NCI-H2196 (cell line): ENCODE measurements around the gene MCAM.
A peak's percentile ranks its signal among the peaks of the same experiment; 100 is the strongest.

ENCODE experiments used
- DNase-seq: peaks from one replicate; lab custom pipeline; 2025; ENCODE audit not compliant: unreplicated experiment; lab: John Stamatoyannopoulos, UW

MCAM gene, protein sequence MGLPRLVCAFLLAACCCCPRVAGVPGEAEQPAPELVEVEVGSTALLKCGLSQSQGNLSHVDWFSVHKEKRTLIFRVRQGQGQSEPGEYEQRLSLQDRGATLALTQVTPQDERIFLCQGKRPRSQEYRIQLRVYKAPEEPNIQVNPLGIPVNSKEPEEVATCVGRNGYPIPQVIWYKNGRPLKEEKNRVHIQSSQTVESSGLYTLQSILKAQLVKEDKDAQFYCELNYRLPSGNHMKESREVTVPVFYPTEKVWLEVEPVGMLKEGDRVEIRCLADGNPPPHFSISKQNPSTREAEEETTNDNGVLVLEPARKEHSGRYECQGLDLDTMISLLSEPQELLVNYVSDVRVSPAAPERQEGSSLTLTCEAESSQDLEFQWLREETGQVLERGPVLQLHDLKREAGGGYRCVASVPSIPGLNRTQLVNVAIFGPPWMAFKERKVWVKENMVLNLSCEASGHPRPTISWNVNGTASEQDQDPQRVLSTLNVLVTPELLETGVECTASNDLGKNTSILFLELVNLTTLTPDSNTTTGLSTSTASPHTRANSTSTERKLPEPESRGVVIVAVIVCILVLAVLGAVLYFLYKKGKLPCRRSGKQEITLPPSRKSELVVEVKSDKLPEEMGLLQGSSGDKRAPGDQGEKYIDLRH

DNA sequence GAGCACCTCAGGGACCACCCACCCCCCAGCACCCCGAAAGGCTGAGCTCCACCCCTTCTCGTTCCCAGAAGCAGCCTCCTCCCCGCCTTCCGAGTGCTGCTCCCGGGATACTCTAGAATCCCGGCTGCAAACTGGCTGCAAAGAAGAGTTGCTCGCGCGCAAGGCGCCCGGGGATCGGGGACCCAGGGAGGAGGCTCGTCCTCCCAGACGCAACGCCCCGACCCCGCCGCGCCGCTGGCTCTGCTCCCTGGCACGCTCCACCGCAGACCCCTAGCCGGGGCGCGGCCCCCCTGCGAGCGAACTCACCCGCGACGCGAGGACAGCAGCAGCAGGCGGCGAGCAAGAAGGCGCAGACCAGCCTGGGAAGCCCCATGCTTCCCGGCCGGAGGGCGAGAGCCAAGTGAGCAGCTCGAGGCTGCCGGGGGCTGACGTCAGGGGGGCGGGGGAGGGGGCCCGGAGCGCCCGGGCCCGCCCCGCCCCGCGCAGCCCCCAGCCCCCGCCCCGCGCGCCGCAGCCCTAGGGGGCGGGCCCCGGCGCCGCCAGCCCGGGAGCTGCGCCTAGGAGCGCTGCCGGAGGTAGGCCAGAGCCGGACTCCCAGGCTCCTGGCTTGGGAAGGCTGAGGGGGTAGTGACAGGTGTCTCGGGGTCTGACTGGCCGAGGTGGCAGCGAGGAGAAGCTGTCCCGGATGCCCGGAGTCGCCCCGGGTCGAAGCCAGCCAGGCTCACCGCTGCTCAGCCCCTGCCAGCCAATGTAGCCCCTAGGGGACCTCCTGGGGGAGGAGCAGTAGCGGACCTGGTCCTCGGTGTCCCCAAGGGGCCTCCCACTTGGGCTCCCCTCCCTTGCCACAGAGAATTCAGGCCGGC lies at the start of gene MCAM:
Gene MCAM, minus strand, starts transcription at position 402 of the 863 bp plus-strand sequence. Its CDS starts 29 bp downstream, at position 373.
- DNase-seq: peak; percentile 25

DNA sequence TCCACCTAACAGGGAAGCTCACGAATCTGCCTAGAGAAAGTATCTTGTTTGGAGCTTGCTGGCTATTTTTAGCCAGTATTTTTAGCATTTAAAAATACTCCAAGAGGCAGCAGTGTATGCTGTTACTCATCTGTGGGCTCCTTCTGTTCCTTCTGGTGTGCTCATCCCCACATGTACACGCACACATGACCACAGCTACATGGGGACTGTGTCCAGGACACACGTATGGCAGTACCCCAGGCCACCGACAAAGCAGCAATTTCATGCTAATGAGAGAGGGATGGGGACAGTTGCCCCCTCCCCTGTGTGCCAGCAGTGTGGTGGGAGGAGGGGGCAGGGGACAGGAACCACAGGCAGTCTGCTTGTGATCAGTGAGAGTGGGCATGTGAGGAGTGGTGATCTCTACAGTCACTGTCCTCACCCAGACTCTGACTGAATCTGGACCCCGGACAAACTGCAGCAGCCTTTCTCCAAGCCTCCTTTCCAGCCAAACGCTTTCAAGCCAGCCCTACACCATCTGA lies 48.2 kb upstream of the MCAM start:
- no peak for DNase-seq

DNA sequence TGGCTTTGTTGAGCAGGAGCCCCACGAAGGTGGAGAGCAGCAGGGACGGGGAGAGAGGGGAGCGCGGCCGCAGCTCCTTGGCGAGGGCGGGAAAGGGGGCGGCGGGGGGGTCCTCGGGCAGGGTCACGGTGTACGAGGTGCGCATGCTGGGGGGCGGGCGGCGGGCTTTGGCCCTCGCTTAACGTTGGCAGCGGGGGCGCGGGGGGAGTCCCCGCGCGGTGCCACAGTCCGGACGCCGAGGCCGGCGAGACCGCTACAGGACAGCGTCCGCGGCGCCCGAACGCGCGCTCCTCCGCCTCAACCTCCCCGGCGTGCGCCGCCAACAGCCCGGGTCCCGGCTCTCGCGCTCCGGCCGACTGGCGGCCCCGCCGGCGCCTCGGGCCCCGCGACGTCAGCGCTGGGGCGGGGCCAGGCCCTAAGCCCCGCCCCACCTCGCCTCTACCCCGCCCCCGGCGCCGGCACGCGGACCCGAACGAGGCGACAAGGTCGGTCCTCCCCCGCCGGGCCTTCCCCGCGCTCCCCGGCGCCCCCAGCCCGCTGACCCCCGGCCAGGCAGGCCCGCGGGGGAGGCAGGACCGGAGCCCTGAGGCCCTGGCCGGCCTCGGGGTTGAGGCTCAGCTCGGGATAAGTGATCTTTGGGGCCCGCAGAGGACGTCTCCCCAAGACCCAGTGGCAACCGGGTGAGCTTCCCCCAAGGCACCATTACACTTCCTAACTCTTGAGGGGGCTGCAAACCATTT lies 47.1 kb upstream of the MCAM start:
- DNase-seq: peak; percentile 40

DNA sequence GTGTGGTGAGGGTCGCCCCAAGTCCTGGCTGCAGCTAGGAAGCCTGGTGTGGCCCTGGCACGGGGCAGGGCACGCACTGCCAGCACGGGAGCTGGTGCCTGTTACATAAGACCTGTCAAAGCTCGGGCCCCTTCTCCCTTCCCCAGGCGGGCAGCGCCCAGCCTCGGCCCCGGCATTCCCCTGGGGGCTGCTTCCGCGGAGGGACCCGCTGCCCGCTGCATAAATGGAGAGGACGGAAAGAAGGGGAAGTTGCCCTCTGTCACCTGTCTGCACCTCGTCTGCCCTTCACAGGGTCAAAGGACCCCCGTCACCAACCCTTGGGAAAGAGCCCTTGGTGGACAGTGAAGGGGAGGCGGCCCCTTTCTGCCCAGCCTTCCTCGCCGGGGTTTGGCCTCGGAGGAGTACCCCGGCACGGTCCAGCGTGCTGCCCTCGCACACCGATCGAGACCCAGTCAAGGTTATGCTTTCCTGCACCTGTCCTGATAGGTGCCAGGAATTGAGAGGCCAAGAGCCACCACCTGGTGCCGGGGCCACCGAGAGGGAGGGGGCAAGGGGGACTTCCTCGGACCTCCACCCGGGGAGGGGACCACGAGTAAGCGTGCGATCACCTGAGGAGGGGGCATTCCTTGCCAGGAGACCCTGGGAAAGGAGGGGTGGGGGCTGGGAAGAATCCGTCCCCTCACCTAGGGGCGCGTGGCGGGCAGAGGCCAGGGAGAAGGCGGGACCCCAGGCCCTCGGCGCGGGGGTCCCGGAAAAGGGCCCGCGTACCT lies 46.3 kb upstream of the MCAM start:
- no peak for DNase-seq

DNA sequence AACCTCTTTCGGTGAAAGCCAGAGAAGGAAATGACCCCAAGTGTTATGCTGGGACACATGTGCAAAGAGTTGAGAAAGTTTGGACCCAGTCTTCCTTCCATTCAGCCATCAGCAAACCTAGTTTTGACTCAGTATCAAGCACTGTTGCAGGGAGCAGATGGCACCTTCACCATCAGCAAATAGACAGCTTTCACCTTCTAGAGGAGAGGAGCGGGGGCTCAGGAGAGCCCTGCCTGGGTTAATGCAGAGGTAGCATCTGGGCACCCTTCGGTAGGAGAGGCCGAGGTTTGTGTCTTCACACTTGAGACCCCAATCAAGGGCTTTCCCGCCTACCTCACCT lies 45.8 kb upstream of the MCAM start:
- DNase-seq: no peak

DNA sequence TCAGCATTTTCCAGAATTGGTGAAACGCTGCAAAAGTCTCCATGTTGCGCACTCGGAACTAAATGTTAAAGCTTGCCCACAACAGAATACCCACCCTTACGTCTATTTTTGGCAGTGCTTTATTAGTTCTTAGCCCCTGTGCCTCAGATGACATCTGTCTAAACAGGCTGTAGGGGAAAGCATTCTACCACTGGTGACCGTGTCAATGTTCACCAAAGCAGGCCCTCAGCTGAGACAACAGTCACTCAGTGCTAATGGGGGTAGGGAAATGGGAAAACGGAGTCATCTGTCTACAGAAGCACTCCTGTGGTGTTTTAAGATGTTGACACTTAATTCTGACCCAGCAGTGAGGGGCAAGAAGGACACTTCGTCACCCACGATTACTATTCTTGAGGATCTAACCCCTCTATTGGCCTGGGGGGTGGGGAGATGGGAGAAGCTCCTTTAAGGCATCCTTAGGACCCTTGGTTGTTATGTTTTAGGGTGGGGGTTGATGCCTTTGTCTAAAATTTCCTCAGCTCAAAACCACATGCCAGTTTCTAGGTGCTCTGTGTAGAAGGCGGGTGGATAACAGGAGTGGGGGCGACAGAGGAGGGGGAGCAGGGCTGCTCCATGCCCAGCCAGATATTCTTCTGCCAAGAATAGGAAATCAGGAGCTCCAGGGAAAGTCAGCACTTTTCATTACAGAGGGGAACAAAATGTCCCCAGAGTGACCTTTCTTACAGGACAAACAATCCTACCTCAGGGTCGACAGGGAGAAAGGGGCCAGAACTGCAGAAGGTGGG lies 45.2 kb upstream of the MCAM start:
- DNase-seq: no peak

DNA sequence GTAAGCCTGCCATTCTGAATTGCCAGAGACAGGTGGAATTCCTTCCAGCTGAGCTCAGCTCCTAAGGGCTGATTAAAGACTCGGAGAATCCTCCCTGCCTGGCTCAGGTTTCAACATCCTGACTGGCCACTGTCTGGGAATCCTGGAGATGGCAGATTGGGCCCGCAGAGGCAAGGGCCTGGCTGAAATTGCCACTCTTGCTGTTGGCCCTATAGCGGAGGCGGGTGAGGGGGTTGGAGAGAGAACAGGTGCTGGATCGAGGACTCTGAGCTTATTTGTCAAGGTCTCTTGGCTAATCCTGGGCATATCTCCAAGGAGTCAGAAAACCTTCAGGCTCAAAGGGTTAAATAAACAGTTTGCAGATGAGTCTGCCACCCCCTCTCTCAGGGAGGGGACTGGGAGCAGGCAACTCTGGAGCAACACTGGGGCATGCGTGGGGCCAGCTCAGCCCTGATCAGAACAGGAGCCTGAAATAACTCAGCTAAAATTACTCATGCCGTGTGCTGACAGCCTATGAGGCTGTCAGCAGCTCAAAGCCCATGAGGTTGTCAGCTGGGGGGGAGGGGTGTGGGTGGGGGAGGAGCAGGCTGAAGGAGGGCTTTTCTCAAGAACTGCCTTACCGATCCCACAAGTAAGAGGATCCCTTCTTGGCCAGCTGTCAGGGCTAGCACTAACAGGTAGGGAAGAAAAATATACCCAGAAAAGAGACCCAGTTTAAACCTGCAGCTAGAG lies 44.3 kb upstream of the MCAM start:
- peak; percentile 83 for DNase-seq

DNA sequence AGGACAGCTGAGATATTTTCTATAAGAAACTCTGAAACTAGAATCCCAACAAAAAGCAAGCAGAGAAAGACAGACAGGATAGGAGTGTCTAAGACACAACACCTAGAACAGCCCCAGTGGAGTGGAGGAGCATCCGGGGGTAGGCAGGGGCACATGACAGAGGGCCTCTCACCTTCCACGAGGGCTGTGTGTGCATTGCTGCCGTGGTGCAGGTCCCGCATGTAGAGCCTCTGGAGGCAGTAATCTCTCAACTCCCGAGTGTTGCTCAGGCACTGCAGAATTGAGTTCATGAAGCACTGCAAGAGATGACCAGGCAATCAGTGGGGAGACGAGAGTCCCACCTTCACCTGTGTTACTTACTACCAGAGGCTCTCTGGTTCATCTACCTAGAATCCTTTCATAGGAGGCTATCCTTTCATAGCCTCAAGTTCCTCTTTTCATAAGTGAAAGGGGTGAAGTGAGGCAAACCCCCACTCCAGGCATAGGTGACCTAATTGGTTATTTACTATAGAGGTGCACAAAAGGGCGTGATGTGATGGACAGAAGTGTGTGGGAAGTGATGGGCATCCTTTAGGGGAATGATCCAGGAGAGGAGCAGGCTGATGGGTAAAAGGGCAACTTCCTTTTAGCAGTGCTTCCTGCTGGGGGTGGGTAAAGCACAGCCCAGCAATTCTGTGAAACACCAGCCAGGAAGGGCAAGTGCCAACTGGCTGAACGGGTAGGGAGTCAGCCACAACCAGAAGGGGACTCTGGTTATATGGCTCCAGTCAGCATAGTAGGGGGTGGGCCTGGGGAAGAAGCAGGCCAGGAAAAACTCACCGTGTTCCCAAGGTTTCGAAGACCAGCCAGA lies 42.7 kb upstream of the MCAM start:
- DNase-seq: no peak

DNA sequence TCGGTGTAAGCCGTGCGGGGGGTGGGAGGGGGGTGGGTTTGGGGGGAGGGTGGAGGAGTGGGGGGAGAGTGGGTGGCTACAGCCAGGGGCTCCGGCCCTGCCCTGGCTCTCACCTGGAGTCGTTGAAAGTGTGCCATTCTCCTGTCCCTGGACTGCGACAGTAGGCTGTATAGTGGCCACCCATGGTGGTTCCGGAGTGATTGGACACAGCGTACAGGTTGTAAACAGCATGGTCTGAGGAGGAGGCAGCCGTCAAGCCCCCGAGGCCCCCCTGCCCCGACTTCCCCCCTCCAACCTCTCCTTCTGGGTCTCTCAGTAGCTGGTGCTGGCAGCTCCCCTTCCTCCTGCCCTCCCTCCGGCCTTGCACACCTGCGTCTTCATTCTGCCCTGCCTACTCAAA lies 40.1 kb upstream of the MCAM start:
- DNase-seq: no peak

DNA sequence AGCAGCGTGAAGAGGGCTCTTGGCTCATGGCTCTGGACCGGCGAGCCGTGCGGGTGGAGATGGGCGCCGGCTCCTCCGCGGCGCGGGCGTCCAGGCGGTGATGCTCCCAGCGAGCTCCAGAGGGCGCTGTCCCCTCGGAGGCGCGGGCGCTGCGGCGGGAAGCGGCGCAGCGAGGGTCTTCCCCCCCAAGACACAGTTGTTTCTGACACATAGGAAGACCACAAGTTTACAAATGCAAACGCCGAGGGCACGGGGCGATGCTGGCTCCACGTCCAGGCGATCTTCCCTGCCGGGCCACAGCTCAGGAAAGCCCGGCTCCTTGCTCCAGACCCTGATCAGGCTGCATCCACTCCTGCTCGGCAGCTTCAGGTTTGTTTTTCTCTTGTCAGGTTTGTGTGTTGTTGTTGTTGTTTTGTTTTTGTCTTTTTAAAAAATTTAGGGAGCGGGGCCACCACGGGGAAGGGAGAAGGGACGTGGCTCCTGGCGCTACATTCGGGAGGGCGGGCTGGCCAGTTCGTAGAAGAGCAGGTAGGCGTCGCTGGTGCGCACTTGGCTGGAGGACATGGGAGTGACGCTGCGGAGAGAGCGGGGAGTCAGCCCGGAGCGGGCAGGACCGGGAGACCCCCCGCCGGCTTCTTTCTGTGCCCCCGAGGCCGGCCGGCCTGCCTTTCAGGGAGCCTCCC lies 39.6 kb upstream of the MCAM start:
- DNase-seq: no peak

DNA sequence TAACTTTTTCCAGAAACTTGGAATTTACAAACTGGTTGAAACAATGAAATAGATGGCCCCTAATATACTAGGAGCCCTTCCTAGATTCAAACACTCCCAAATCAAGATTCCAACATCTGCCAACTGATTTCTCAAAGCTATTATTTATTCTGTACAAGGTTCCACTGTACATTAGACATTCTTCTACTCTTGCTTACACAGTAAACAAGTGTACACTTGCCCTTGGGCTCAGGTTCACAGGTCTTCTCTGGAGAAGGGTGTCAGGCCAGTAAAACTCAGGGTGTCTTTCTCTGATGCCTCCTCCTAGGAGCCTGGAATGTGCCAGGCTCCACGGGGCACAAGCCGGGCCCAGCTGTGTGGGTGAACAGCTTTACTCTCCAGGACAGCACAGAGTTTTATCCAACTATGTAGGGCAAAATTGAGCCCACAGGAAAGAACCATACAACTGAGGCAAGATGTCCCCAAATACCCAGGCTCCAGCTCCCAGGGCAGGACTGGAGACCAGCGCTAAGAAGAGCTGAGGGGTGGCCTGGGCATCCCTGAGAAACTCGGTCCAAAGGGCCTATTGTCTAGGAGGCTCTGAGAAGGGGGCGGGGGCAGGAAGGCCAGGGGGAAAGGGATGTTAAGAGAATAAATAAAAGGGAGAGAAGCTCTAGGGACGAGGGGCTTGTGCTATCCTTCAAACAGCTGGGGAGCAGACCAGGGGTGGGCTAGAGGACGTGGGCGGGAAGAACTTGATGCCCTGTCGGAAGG lies 38.3 kb upstream of the MCAM start:
- no peak for DNase-seq

DNA sequence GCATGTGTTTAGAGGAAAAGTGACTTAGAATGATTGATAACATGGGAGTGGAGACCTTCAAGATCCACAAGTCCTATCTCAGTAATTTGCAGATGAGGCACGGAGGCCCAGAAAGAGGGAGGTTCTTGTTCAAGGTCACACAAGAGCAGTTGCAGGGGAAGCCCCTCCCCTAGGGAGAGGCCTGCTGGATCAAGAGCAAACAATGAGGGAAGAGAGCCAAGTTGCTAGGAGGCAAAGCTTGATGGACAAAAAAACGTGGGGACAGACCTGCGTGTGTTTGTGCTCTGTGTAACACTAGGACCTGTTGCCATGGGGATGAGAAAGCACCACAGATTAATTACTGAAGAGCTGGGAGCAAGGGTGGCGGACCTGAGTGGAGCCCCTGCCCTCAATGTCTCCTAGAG lies 35.9 kb upstream of the MCAM start:
- DNase-seq: peak; percentile 85

DNA sequence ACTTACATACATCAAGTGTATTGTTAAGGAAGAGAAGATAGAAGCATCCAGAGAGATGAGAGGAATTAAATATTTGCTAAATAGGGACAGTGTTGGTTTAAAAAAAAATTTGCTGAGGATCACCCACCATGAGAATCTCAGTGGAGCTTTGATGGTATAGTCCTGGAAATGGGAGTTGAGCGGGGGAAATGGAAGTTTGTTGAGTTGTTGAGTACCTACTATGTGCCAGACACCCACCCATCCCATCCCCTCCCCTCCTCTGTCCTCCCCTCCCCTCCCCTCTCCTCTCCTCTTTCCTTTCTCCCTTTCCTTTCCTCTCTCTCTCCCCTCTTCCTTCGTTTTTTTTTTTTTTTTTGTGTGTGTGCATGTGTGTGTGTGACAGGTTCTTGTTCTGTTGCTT lies 34.3 kb upstream of the MCAM start:
- no peak for DNase-seq

DNA sequence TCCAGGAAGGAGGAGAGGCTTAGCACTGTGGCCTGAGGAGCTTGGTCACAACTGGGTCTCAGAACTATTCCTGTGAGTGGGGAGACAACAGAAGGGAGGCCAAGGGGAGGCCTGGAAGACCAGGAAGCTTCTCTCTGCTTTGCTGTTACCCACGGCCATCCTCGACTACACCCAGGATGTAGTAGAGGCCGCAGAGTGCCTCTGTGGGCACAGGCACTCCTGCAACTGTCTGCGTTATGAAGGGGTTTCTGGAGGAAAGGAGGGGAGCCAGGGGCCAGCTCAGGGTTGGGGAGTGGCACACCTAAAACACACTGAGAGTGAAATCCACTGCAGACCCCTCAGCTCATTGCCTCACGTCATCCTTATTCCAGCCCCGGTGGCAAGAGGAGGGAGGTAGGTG lies 33.4 kb upstream of the MCAM start:
- DNase-seq: no peak

DNA sequence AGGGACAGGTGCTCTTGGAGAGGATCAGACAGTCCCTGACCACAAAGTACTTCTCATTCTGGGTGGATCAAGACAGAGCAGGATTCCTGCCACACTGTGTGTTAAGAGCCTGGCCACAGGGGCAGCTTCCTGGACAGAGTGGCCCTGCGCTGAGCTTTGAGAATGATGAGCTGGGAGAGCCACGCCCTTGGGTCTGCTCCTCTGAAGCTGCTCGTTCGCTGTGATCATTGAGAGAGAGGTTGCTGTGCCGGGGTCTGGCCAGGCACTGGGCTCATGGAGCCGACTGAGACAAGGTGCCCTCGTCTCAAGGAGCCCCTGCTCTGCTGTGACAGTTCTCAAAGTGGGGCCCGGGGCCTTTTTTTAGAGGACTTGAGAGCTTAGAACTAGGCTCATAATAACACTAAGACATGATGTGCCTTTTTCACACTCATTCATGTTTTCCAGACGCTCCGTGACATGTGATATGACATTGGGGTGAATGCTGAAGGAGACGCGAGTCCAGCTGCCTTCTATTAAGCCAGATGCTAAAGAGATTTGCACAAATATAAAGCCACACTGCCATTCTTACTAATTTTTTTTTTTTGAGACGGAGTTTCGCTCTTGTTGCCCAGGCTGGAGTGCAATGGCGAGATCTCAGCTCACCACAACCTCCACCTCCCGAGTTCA lies 31.1 kb upstream of the MCAM start:
- DNase-seq: no peak

DNA sequence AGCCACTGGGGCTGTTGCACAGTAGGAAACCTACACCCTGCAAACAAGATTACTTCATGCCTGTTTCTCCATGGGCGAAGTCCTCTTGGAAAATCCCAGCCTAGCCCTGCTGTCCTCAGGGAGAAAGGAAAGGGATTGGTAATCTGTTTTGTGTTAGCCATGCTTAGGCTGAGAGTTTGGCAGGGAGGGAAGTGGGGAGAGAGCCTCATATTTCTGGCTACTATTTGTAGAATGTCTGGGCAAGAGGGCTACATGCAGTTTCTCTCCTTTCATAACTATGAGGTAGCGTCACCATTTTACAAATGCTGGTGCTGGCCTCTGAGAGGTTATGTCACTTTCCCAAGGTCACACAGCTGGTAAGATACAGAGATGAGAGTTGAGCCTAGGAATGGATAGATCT lies 30.3 kb upstream of the MCAM start:
- DNase-seq: no peak
